ENCODE results near the gene FOXN1.

- TF ChIP-seq EZH2 (IDR thresholded peaks at IDR 0.05) (no peak), CTCF (IDR thresholded peaks at IDR 0.05) (no peak)
These were observed 14.3 kb upstream of the FOXN1 start for GRCh38 chr17:28491860-28492259.
